MM.1S (cell line): ENCODE results near the gene PITPNM3.

Source experiments
- EZH2 ChIP-seq: fragments of 300-600 bp; sonication (generic); optimal IDR thresholded peaks from 2 replicates; pipeline ENCODE3; 2017; ENCODE audit warnings: low read depth, mild to moderate bottlenecking, antibody characterized with exemption, low read length, mixed read lengths
- EZH2phosphoT487 ChIP-seq: fragments of 300-600 bp; sonication (generic); IDR thresholded peaks from 2 replicates; pipeline ENCODE4 v1.6.1; 2018; ENCODE audit warnings: antibody characterized with exemption, low read length
- TF ChIP-seq, protein P1 (sequence below): fragments of 300-600 bp; sonication (generic); IDR thresholded peaks from 2 replicates; pipeline ENCODE4 v1.5.1; 2016; ENCODE audit warnings: antibody characterized with exemption, low read length, mixed read lengths

DNA sequence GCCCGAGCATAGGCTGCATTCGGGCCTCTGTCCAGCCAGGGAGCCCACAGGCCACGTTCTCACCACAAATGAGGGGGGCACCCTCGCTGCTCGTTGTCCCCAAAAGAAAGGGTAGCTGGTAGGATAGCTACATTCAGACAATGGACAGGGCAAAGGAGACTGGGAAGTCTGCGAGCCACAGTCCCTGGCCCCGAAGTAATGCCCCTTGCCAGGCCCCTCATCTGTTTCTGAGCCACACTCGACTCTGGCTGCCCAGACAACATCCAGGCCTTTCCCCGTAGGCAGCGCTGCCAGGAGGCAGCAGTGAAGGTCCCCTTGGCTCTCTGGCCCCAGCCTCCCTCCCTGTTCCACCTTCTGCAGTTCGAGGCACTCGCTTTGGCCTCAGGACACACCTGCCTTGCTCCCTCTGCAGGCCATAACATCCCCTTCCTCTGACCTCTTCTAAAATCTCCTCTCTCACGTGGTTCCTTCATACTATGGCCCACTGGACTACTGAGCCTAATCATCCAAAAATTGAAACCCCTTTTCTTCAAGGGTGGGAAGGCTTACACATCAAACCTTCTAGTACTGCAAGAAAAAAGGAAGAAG, 133.6 kb downstream of the PITPNM3 start:
- TF ChIP-seq, protein P1, sequence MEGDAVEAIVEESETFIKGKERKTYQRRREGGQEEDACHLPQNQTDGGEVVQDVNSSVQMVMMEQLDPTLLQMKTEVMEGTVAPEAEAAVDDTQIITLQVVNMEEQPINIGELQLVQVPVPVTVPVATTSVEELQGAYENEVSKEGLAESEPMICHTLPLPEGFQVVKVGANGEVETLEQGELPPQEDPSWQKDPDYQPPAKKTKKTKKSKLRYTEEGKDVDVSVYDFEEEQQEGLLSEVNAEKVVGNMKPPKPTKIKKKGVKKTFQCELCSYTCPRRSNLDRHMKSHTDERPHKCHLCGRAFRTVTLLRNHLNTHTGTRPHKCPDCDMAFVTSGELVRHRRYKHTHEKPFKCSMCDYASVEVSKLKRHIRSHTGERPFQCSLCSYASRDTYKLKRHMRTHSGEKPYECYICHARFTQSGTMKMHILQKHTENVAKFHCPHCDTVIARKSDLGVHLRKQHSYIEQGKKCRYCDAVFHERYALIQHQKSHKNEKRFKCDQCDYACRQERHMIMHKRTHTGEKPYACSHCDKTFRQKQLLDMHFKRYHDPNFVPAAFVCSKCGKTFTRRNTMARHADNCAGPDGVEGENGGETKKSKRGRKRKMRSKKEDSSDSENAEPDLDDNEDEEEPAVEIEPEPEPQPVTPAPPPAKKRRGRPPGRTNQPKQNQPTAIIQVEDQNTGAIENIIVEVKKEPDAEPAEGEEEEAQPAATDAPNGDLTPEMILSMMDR: no peak
- TF ChIP-seq EZH2 (no peak), EZH2phosphoT487 (no peak)
